Subcutaneous adipose tissue (tissue), 4 donors: Measurements from ENCODE around the gene AK4. TPM values are rescaled to one million over a fixed set of nuclear protein-coding genes. Genes with fewer than 3 reads are reported as not detected.

Experiments used
- CTCF ChIP-seq: fragments of 450-650 bp; IDR thresholded peaks from one replicate; pipeline ENCODE4 v1.5.1; 2016; ENCODE audit warnings: low read depth, mild to moderate bottlenecking, control low read depth, antibody characterized with exemption, moderate library complexity
- total RNA-seq, 4 donors: library from RNA; depleted of rRNA; stranded (reverse); fragments of >200 nt; gene quantifications; one replicate each; pipeline ENCODE4 v1.1.0, GENCODE V29; 2016

AK4 gene
- total RNA-seq, 4 donors from 2014 or later = 19.8 to 70.6 (median 51.1) TPM

- no peak for TF ChIP-seq CTCF
These were observed 34.7 kb upstream of the AK4 start for GRCh38 chr1:65113298-65113697.

- TF ChIP-seq CTCF = no peak
These were observed 33.7 kb upstream of the AK4 start for GRCh38 chr1:65114322-65114721.

GRCh38 chr1:65119951-65120350, 28.1 kb upstream of the AK4 start:
- TF ChIP-seq CTCF = no peak

GRCh38 chr1:65138524-65138923, 9.5 kb upstream of the AK4 start:
- no peak for TF ChIP-seq CTCF

- TF ChIP-seq CTCF = no peak
These were observed 6.6 kb upstream of the AK4 start for GRCh38 chr1:65141394-65141793.

- TF ChIP-seq CTCF = no peak
These were observed 6.1 kb upstream of the AK4 start for GRCh38 chr1:65141918-65142317.

- no peak for TF ChIP-seq CTCF
These were observed 1.0 kb upstream of the AK4 start for GRCh38 chr1:65146908-65147423.
